Mammary epithelial cell (primary cell): ENCODE results near the gene PIGL.

ENCODE experiments used
- CTCF ChIP-seq, 2 donors: IDR thresholded peaks in 1 of 2; conservative IDR thresholded peaks in 1 of 2; 2 replicates each; pipeline ENCODE4 v1.5.1; 2011 to 2012; ENCODE audit warnings: inconsistent platforms in 2 of 2, low read length in 2 of 2, mild to moderate bottlenecking in 2 of 2, control low read depth in 1 of 2, low read depth in 1 of 2; ENCODE audit not compliant: insufficient read depth in 1 of 2; ENCODE audit errors: extremely low read depth in 1 of 2
- EZH2 ChIP-seq: IDR thresholded peaks from 2 replicates; pipeline ENCODE4 v1.6.1; 2012; ENCODE audit warnings: low read length, inconsistent platforms, borderline replicate concordance

GRCh38 chr17:16363749-16364536 is 146.9 kb downstream of the PIGL start:
- peak; percentile 93 to 98 for TF ChIP-seq CTCF (conservative IDR thresholded peaks at IDR 0.05 in 1 of 2, IDR thresholded peaks at IDR 0.05 in 1 of 2; ENCODE audit: extremely low read depth in 1 of 2, insufficient read depth in 1 of 2, low read depth in 1 of 2, low read length in 2 of 2)
- no peak for TF ChIP-seq EZH2
